Right lobe of liver (tissue), 6 donors: ENCODE data around the gene HEXIM2. TPM values are rescaled to one million over a fixed set of nuclear protein-coding genes. Genes with fewer than 3 reads are reported as not detected.
A peak's percentile ranks its signal among the peaks of the same experiment; 100 is the strongest.

Experiments
- ATAC-seq, 4 donors: fragments of 200-7000 bp; cut with Tn5 transposase; one replicate each; pipeline ENCODE4 v1.9.1; 2020; ENCODE audit warnings: mild to moderate bottlenecking in 4 of 4, moderate library complexity in 4 of 4
- DNase-seq, 3 donors: peaks; one replicate each; pipeline ENCODE4 v3.0.0-alpha.2; 2020
- H3K27ac ChIP-seq, 3 donors: fragments of 200-600 bp; one replicate each; pipeline ENCODE4 v1.8.0; 2022
- H3K27me3 ChIP-seq, 2 donors: fragments of 200-600 bp; one replicate each; pipeline ENCODE4 v1.8.0; 2022
- H3K36me3 ChIP-seq, 4 donors: fragments of 200-600 bp; sonication (generic) in 1 of 4; one replicate each; pipeline versions ENCODE4 v1.5.1 to v1.8.0; 2017 to 2022; ENCODE audit warnings: control low read depth in 1 of 4
- H3K4me1 ChIP-seq, 4 donors: fragments of 200-600 bp; sonication (generic) in 1 of 4; one replicate each; pipeline versions ENCODE4 v1.5.1 to v1.8.0; 2017 to 2022; ENCODE audit warnings: control low read depth in 1 of 4
- H3K4me3 ChIP-seq, 3 donors: fragments of 200-600 bp; one replicate each; pipeline ENCODE4 v1.8.0; 2022
- H3K9me3 ChIP-seq, 4 donors: fragments of 200-600 bp; sonication (generic) in 1 of 4; one replicate each; pipeline versions ENCODE4 v1.5.1 to v1.8.0; 2017 to 2022; ENCODE audit warnings: control low read depth in 1 of 4
- CTCF ChIP-seq, 4 donors: fragments of 200-600 bp in 3 of 4; fragments of 450-650 bp in 1 of 4; IDR thresholded peaks; one replicate each; pipeline versions ENCODE4 v1.5.1 to v1.8.0; 2016 to 2022; ENCODE audit warnings: antibody characterized with exemption in 4 of 4, mild to moderate bottlenecking in 2 of 4
- POLR2A ChIP-seq: fragments of 450-650 bp; IDR thresholded peaks from one replicate; pipeline ENCODE4 v1.6.1; 2017; ENCODE audit warnings: antibody characterized with exemption, mild to moderate bottlenecking
- WGBS: methylation state at CpG from one replicate; pipeline ENCODE4 v1.1.6; 2018; ENCODE audit warnings: low coverage, low lambda C conversion rate; ENCODE audit not compliant: insufficient coverage; ENCODE audit errors: missing lambda C conversion rate; 5-methylcytosine and 5-hydroxymethylcytosine counted together
- intact Hi-C, 2 donors: fragments of 100-400 bp; cut with DNase I; formaldehyde crosslinking; loops; one replicate each; pipeline versions ENCODE4 v1.11.2 to v1.14.1; 2022
- total RNA-seq, 6 experiments: library from RNA; depleted of rRNA in 2 of 6; stranded (reverse); fragments of >200 nt in 2 of 6; fragmentation: NEBNext Ultra II Directional in 3 of 6; extraction: Animal tissue kit (Norgen Biotek cat#: 25700) in 3 of 6; gene quantifications; one replicate each; pipeline versions ENCODE4 v1.1.0 to v1.2.4, GENCODE V29; 2016 to 2023
- donor health status: DM: no; HTN: yes; CAD: no.
- donor health status: DM: no; HTN: no; CAD: no.
- donor health status: DM: no; HTN: no; CAD: no.
- donor health status: DM: no; HTN: yes; CAD: no.
- donor health status: DM: no; HTN: yes; CAD: no.

Gene HEXIM2
- total RNA-seq, 6 experiments from 2014 or later = 2.6 to 13.5 (median 5.4) TPM

GRCh38 chr17:45147581-45148182 lies 14.0 kb upstream of the HEXIM2 start:
- Histone ChIP-seq H3K9me3 (no peaks in the 10 kb centered on the region), H3K4me3 (peak overlapping the region; percentile 61 to 78 (median 68)), H3K27me3 (no peaks in the 10 kb centered on the region), H3K27ac (peak overlapping the region; percentile 96 to 99 (median 97)), H3K36me3 (no peaks in the 10 kb centered on the region), H3K4me1 (peaks cover 0 to 32% (median 9%) of the 10 kb centered on the region in 4 donors)
- DNase-seq (peak; percentile 82 to 88 (median 87)), ATAC-seq (peak; percentile 34 to 44 (median 39))
- intact Hi-C loops = no loop called here
- under 1% methylated on average over 37 of the region's 38 CpGs for WGBS
- TF ChIP-seq CTCF (IDR thresholded peaks at IDR 0.05) = no peak
- TF ChIP-seq POLR2A = no peak

- DNase-seq = peak; percentile 99 to 100 (median 99)
- peak within 1 kb of the TSS; percentile 96 to 99 (median 98) for H3K27ac ChIP-seq
- ATAC-seq = peak; percentile 69 to 80 (median 74)
- WGBS = under 1% methylated on average over 51 of the region's 58 CpGs
- H3K36me3 ChIP-seq = no peaks in the 10 kb centered on the region
- H3K4me1 ChIP-seq = peaks cover 0 to 28% (median 8%) of the 10 kb centered on the region in 4 donors
- H3K27me3 ChIP-seq = no peaks in the 10 kb centered on the region
- TF ChIP-seq POLR2A (peak; percentile 99), CTCF (IDR thresholded peaks at IDR 0.05) (no peak)
- H3K4me3 ChIP-seq = peak within 1 kb of the TSS; percentile 62 to 94 (median 78)
- intact Hi-C loops = no loop called here
- H3K9me3 ChIP-seq = no peaks in the 10 kb centered on the region
Observed at GRCh38 chr17:45148183-45149036, 13.3 kb upstream of the HEXIM2 start, which contains the start of gene HEXIM1. Gene HEXIM1, plus strand, starts transcription at chr17:45148475. Its CDS starts 716 bp downstream, at chr17:45149191.

- TF ChIP-seq CTCF (IDR thresholded peaks at IDR 0.05) (peak; percentile 73 to 93 (median 92)), POLR2A (peak; percentile 44)
- no peaks in the 10 kb centered on the region for H3K27me3 ChIP-seq
- H3K4me3 ChIP-seq = peak overlapping the region; percentile 62 to 94 (median 78)
- peak overlapping the region; percentile 88 to 98 (median 95) for H3K27ac ChIP-seq
- H3K4me1 ChIP-seq = peaks cover 0 to 21% (median 5%) of the 10 kb centered on the region in 4 donors
- peak; percentile 54 to 69 (median 62) for ATAC-seq
- WGBS = under 1% methylated on average over 30 of the region's 32 CpGs
- intact Hi-C loops = no loop called here
- H3K36me3 ChIP-seq = no peaks in the 10 kb centered on the region
- DNase-seq = peak; percentile 91 to 92 (median 92)
- no peaks in the 10 kb centered on the region for H3K9me3 ChIP-seq
Observed at GRCh38 chr17:45149037-45149668, 12.5 kb upstream of the HEXIM2 start.
